Measurements from ENCODE around the gene MUS81. TPM values are rescaled to one million over a fixed set of nuclear protein-coding genes. Genes with fewer than 3 reads are reported as not detected.

MUS81 gene
- total RNA-seq, 1 experiment from 2014 or later: 45.9 TPM

- Mint-ChIP-seq H3K36me3 (peaks cover 15% of the 10 kb centered on the region), H3K4me3 (peak within 1 kb of the TSS; percentile 97), H3K9me3 (no peaks in the 10 kb centered on the region), H3K27ac (peak within 1 kb of the TSS; percentile 2), H3K27me3 (ENCODE audit: low read depth) (peaks cover 15% of the 10 kb centered on the region), H3K4me1 (peaks cover 50% of the 10 kb centered on the region)
- DNase-seq (ENCODE audit: low spot score): peak; percentile 97
- peak; percentile 35 for ATAC-seq
- POLR2A ChIA-PET: interaction anchor here (0.5 to 7.2 kb wide), 16 partner anchors 8 to 178 kb away, joined by 3 to 90 read pairs (median 5); partner anchors contain the start of genes CFL1, FOSL1, KAT5 and MUS81
- CTCF ChIA-PET: interaction anchor here (0.5 to 11.9 kb wide), 48 partner anchors 8 to 1025 kb away, joined by 3 to 539 read pairs (median 6); partner anchors contain the start of genes AP5B1, C11orf68, CFL1 and EFEMP2
- TF ChIP-seq NR3C1 (CRISPR knock-in tag; conservative IDR thresholded peaks at IDR 0.05; ENCODE audit: low read depth) (0 out of 2 replicates have a peak, but pooled peaks have one; percentile 55), FOXP1 (CRISPR knock-in tag; IDR thresholded peaks at IDR 0.05; ENCODE audit: borderline replicate concordance) (peak; percentile 98), RELA (CRISPR knock-in tag; IDR thresholded peaks at IDR 0.05; ENCODE audit: borderline replicate concordance) (peak; percentile 88), TEAD1 (CRISPR knock-in tag; IDR thresholded peaks at IDR 0.05) (peak; percentile 95), IRF2 (CRISPR knock-in tag; IDR thresholded peaks at IDR 0.05; ENCODE audit: borderline replicate concordance, low read depth) (no peak), ZBTB21 (CRISPR knock-in tag; IDR thresholded peaks at IDR 0.05; ENCODE audit: borderline replicate concordance) (peak; percentile 79; the same call in 1 of the 2 replicates), ZNF281 (CRISPR knock-in tag; IDR thresholded peaks at IDR 0.05) (0 out of 2 replicates have a peak, but pooled peaks have one; percentile 20), ZNF263 (CRISPR knock-in tag; IDR thresholded peaks at IDR 0.05; ENCODE audit: low read depth) (peak; percentile 18; the same call in 1 of the 2 replicates), TP53 (CRISPR knock-in tag; IDR thresholded peaks at IDR 0.05) (peak; percentile 94), IRF1 (CRISPR knock-in tag; IDR thresholded peaks at IDR 0.05) (peak; percentile 56; the same call in 1 of the 2 replicates), ZNF121 (CRISPR knock-in tag; IDR thresholded peaks at IDR 0.05) (no peak), PREB (CRISPR knock-in tag; IDR thresholded peaks at IDR 0.05; ENCODE audit: borderline replicate concordance) (peak; percentile 73; the same call in 1 of the 2 replicates), FOXK1 (CRISPR knock-in tag; IDR thresholded peaks at IDR 0.05) (peak; percentile 92; the same call in 1 of the 2 replicates), GABPB1 (CRISPR knock-in tag; IDR thresholded peaks at IDR 0.05) (peak; percentile 56; the same call in 1 of the 2 replicates), CREM (CRISPR knock-in tag; IDR thresholded peaks at IDR 0.05) (peak; percentile 80; the same call in 1 of the 2 replicates), E2F4 (CRISPR knock-in tag; IDR thresholded peaks at IDR 0.05; ENCODE audit: borderline replicate concordance, low read depth) (no peak), AFF4 (CRISPR knock-in tag; IDR thresholded peaks at IDR 0.05; ENCODE audit: borderline replicate concordance) (no peak), ELF4 (CRISPR knock-in tag; IDR thresholded peaks at IDR 0.05; ENCODE audit: low read depth) (0 out of 2 replicates have a peak, but pooled peaks have one; percentile 71), ZNF232 (CRISPR knock-in tag; IDR thresholded peaks at IDR 0.05) (peak; percentile 79; the same call in 1 of the 2 replicates), CBFB (CRISPR knock-in tag; IDR thresholded peaks at IDR 0.05; ENCODE audit: low read depth) (peak; percentile 88; the same call in 1 of the 2 replicates)
- TF ChIP-seq, protein P1, sequence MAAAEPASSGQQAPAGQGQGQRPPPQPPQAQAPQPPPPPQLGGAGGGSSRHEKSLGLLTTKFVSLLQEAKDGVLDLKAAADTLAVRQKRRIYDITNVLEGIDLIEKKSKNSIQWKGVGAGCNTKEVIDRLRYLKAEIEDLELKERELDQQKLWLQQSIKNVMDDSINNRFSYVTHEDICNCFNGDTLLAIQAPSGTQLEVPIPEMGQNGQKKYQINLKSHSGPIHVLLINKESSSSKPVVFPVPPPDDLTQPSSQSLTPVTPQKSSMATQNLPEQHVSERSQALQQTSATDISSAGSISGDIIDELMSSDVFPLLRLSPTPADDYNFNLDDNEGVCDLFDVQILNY (CRISPR knock-in tag; IDR thresholded peaks at IDR 0.05): peak; percentile 87
- TF ChIP-seq, protein P2, sequence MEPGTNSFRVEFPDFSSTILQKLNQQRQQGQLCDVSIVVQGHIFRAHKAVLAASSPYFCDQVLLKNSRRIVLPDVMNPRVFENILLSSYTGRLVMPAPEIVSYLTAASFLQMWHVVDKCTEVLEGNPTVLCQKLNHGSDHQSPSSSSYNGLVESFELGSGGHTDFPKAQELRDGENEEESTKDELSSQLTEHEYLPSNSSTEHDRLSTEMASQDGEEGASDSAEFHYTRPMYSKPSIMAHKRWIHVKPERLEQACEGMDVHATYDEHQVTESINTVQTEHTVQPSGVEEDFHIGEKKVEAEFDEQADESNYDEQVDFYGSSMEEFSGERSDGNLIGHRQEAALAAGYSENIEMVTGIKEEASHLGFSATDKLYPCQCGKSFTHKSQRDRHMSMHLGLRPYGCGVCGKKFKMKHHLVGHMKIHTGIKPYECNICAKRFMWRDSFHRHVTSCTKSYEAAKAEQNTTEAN (CRISPR knock-in tag; IDR thresholded peaks at IDR 0.05): peak; percentile 70; the same call in 1 of the 2 replicates
Measured at GRCh38 chr11:65890324-65891218, 30.3 kb downstream of the MUS81 start, which contains the start of gene CCDC85B. TSS of gene CCDC85B (plus strand) at chr11:65890673. CDS start at chr11:65890784, 111 bp downstream.

Measured in WTC11 (cell line).